Ishikawa (cell line): ENCODE results near the gene RAB8B.

Source experiments
- CEBPB ChIP-seq: IDR thresholded peaks from 2 replicates; pipeline ENCODE4 v1.6.1; 2012
- CREB1 ChIP-seq: IDR thresholded peaks from 2 replicates; pipeline ENCODE4 v1.6.1; 2012; ENCODE audit warnings: low read depth
- EGR1 ChIP-seq: IDR thresholded peaks from 2 replicates; pipeline ENCODE4 v1.6.1; 2012
- EP300 ChIP-seq: IDR thresholded peaks from 2 replicates; pipeline ENCODE4 v1.6.1; 2012; ENCODE audit warnings: borderline replicate concordance
- NFIC ChIP-seq: IDR thresholded peaks from 2 replicates; pipeline ENCODE4 v1.6.1; 2012
- TAF1 ChIP-seq: IDR thresholded peaks from 2 replicates; pipeline ENCODE4 v1.6.1; 2012; ENCODE audit warnings: low read depth, mild to moderate bottlenecking
- TCF12 ChIP-seq: IDR thresholded peaks from 2 replicates; pipeline ENCODE4 v1.6.1; 2012; ENCODE audit warnings: low read depth
- TEAD4 ChIP-seq: IDR thresholded peaks from 2 replicates; pipeline ENCODE4 v1.6.1; 2012
- USF1 ChIP-seq: IDR thresholded peaks from 2 replicates; pipeline ENCODE4 v1.6.1; 2012
- YY1 ChIP-seq: IDR thresholded peaks from 2 replicates; pipeline ENCODE4 v1.6.1; 2012; ENCODE audit warnings: low read depth
- TF ChIP-seq, protein P1 (sequence below): IDR thresholded peaks from 2 replicates; pipeline ENCODE4 v1.6.1; 2012; ENCODE audit warnings: low read depth, mild to moderate bottlenecking
- TF ChIP-seq, protein P2 (sequence below): IDR thresholded peaks from 2 replicates; pipeline ENCODE4 v1.6.1; 2012

DNA sequence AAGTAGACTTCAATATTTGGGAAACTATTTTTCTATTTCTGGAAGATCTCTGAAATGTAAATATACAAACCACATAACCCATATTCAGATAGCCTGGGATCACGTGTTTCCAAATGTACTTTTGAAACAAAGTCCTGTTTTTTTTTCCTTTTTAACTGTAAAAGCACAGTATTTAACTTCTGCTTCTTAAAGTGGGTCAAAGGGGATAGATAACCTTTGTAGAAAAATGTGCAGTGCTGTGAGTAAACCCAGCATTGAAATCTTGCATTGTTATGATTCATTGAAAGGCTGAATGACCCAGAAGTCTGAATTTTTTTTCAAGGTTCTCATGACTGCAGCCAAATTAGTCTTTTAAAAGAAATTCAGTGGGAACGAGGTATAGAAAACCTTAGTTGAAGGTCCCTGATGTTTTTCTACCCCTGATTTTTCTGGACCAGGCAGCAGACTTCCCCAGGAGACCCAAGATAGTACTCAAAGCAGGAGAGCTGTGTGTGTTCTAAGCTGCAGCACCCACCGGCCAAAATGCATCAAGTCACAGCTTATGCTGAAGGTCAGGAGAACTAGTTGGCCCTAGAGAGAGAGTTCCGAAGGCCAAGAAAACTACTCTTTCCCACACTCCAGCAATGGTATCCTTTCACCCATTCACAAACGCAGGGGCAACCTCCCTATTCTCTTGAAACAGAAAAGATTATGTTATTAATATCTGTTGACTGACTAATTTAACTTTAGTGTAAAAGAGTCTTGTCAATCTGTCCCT is 44.4 kb downstream of the RAB8B start:
- TF ChIP-seq EGR1 (no peak), TCF12 (no peak), YY1 (no peak), TEAD4 (no peak), CREB1 (no peak), CEBPB (no peak), NFIC (no peak), TAF1 (no peak), EP300 (no peak), USF1 (no peak)
- TF ChIP-seq, protein P1, sequence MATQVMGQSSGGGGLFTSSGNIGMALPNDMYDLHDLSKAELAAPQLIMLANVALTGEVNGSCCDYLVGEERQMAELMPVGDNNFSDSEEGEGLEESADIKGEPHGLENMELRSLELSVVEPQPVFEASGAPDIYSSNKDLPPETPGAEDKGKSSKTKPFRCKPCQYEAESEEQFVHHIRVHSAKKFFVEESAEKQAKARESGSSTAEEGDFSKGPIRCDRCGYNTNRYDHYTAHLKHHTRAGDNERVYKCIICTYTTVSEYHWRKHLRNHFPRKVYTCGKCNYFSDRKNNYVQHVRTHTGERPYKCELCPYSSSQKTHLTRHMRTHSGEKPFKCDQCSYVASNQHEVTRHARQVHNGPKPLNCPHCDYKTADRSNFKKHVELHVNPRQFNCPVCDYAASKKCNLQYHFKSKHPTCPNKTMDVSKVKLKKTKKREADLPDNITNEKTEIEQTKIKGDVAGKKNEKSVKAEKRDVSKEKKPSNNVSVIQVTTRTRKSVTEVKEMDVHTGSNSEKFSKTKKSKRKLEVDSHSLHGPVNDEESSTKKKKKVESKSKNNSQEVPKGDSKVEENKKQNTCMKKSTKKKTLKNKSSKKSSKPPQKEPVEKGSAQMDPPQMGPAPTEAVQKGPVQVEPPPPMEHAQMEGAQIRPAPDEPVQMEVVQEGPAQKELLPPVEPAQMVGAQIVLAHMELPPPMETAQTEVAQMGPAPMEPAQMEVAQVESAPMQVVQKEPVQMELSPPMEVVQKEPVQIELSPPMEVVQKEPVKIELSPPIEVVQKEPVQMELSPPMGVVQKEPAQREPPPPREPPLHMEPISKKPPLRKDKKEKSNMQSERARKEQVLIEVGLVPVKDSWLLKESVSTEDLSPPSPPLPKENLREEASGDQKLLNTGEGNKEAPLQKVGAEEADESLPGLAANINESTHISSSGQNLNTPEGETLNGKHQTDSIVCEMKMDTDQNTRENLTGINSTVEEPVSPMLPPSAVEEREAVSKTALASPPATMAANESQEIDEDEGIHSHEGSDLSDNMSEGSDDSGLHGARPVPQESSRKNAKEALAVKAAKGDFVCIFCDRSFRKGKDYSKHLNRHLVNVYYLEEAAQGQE = no peak
- TF ChIP-seq, protein P2, sequence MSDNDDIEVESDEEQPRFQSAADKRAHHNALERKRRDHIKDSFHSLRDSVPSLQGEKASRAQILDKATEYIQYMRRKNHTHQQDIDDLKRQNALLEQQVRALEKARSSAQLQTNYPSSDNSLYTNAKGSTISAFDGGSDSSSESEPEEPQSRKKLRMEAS = no peak
